Activated CD8-positive, alpha-beta memory T cell treated with anti-CD3 and anti-CD28 coated beads for 24 hours (primary cell): ENCODE data around the gene PABPN1.
"Not testable (repeated sequence)": the region's sequence is repeated elsewhere in the genome, so short reads cannot be mapped to it uniquely, and the experiment has no call there.

Source experiments
- DNase-seq: peaks from one replicate; pipeline ENCODE4 v3.0.0-alpha.2; 2020

The PABPN1 gene

GRCh38 chr14:23301288-23301968 is 19.8 kb upstream of the PABPN1 start:
- DNase-seq: peak; percentile 98

GRCh38 chr14:23301969-23302289 is 19.3 kb upstream of the PABPN1 start:
- DNase-seq: no peak

GRCh38 chr14:23302290-23303225 is 18.7 kb upstream of the PABPN1 start, which contains the start of gene PPP1R3E:
PPP1R3E (minus strand) TSS chr14:23302859; CDS start chr14:23302576, 283 bp downstream.
- peak; percentile 92 for DNase-seq

GRCh38 chr14:23306412-23307145 is 14.7 kb upstream of the PABPN1 start, which contains the start of gene BCL2L2:
BCL2L2 (plus strand) TSS chr14:23306833; CDS start chr14:23307768, 935 bp downstream.
- DNase-seq: no peak

DNA sequence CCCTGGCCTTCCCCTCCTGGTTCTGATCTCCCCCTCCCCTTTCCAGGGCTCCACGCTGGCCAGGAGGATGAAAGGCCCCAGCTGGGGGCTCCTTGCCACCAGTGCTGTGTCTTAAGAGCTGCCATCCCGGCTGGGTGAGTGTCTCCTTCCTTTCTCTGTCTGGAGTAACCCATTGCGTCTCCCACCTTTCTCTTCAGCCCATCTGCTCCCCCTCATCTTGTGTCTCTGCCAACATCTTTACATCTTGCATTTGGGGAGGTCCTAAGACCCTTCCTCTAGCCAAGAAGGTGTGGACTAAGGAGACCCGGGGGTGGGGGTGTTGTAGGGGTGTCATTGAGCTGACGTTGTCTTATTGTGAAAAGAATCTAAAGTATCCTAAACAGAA is 14.1 kb upstream of the PABPN1 start:
- DNase-seq: no peak

DNA sequence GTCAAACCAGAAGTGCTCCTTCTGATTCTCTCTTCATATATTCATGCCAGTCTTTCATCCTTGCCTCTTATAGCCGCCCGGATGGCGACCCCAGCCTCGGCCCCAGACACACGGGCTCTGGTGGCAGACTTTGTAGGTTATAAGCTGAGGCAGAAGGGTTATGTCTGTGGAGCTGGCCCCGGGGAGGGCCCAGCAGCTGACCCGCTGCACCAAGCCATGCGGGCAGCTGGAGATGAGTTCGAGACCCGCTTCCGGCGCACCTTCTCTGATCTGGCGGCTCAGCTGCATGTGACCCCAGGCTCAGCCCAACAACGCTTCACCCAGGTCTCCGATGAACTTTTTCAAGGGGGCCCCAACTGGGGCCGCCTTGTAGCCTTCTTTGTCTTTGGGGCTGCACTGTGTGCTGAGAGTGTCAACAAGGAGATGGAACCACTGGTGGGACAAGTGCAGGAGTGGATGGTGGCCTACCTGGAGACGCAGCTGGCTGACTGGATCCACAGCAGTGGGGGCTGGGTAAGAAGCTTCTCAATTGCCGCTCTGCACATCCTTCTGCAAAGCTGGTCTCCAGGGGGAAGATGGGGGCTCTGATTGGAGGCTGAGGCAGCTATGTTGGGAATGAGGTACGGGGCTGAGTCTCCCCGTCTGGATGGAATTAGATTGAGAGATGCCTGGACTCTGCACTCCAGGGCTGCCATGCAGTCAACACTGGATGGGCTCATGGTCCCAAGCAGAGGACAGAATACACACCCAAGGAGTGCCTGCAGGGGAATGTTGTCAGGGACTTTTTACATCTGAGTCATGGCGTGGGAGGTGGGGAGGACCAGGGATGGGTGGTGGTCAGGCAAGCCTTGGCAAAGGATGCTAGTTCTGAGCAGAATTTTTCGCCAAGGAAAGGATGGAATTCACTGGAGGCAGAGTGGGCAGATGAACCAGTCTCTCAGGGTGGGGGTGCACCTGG is 13.3 kb upstream of the PABPN1 start:
- DNase-seq: no peak

DNA sequence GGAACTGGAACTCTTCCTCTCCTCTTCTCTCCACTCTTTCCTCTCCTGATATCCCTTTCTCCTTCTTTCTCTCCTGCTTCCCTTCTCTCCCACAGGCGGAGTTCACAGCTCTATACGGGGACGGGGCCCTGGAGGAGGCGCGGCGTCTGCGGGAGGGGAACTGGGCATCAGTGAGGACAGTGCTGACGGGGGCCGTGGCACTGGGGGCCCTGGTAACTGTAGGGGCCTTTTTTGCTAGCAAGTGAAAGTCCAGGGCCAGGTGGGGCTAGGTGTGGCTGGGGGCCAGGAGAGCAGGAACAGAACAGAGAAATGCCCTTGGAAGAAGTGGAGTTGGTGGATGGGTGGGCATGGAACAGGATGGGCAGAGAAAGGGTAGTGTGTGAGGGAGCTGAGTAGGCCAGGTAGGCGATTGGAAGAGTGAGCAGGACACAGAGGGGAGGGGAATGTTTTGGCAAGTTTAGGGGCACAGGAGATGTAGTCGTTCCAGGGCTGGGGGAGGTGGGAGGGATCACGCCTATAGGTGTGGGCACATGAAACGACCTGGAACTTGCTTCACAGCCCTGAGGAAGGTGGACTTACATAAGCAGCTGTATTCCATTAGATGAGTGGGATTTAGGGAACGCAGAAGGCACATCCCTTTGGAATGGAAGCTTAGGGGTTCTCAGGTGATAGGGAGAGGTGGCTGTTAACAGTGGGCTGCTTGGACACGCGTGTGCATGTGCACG is 12.4 kb upstream of the PABPN1 start:
- DNase-seq: no peak

GRCh38 chr14:23310546-23310945 is 10.7 kb upstream of the PABPN1 start:
- DNase-seq: no peak

DNA sequence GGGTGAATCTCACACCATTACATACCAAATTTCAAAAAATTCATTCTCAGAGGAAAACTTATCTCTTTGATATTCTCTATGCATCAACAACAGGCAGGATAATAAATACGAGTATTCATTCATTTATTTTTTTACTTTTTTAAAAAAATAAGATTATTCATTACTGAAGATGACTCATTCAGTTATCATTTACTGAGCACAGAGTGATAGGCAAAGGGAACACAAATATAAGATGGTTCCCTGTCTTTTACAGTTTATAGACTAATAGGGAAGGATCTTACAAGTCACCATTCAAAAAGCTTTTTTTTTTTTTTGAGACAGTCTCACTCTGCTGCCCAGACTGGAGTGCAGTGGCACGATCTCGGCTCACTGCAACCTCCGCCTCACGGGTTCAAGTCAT is 5.0 kb upstream of the PABPN1 start:
- DNase-seq: no peak

GRCh38 chr14:23319746-23320583 is 1.3 kb upstream of the PABPN1 start:
- peak; percentile 64 for DNase-seq

DNA sequence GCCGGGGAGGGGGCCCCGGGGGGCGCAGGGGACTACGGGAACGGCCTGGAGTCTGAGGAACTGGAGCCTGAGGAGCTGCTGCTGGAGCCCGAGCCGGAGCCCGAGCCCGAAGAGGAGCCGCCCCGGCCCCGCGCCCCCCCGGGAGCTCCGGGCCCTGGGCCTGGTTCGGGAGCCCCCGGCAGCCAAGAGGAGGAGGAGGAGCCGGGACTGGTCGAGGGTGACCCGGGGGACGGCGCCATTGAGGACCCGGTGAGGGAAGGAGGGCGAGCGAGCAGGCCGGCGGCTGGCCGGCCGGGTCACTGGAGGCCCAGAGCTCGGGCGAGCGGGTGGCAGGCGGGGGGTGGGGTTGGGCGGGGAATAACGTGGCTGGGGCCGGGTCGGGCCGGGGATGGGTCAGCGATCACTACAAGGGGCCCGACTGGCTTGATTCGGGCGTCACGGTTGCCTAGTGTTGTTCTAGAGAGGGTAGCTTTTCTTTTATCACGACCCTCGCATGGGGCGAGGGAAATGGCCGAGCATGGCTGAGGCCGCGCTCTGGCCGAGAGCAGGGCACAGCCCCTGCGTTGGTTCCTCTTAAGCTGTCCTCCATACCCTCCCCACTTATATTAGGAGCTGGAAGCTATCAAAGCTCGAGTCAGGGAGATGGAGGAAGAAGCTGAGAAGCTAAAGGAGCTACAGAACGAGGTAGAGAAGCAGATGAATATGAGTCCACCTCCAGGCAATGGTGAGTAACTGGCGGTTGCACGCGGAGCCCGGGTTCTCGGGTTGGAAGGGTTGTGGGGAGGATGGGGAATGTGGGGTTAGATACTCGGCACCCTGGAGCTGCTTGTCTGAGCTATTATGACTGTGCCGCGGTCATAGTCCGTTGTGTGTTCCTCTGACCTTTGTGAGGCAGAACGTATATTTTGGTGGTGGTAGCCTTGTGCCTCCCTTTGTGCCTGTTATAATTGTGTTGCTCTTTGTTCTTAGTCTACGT is 603 bp downstream of the PABPN1 start:
- DNase-seq: peak; percentile 80

DNA sequence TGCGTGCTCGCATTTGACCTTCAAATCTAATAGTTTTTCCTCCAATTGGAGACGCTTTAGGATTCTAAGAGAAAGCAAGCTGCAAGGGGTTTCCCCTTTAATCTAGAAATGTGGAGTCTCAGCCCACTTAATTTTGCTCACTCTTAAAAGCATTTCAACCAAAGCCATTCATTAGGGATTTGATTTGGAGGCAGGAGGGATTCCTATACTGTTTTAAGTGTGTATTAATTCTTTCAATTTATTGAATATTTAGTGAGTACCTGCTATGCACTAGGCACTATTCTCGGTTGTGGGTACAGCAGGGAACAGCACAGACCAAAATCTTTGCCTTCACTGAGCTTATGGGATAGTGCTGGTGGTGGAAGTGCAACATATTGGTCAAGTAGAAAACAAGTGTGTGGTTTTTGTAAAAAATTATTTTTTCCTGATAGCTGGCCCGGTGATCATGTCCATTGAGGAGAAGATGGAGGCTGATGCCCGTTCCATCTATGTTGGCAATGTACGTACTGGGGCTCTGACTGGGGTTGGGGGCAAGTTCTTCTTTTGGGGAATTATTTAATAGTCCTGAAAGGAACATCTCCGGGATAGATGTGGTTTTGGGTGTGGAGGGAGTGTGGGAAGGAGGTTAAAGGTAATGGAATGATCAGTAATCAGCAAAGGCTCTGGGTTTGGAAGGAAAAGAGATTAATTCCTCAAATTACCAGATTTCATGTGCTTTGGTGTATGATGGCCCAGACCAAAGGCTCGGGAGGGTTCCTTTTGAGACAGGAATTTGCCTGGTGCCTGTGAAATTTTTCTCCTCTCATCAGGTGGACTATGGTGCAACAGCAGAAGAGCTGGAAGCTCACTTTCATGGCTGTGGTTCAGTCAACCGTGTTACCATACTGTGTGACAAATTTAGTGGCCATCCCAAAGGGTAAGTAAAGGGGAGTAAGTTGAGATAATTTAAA is 1.6 kb downstream of the PABPN1 start:
- DNase-seq: no peak

DNA sequence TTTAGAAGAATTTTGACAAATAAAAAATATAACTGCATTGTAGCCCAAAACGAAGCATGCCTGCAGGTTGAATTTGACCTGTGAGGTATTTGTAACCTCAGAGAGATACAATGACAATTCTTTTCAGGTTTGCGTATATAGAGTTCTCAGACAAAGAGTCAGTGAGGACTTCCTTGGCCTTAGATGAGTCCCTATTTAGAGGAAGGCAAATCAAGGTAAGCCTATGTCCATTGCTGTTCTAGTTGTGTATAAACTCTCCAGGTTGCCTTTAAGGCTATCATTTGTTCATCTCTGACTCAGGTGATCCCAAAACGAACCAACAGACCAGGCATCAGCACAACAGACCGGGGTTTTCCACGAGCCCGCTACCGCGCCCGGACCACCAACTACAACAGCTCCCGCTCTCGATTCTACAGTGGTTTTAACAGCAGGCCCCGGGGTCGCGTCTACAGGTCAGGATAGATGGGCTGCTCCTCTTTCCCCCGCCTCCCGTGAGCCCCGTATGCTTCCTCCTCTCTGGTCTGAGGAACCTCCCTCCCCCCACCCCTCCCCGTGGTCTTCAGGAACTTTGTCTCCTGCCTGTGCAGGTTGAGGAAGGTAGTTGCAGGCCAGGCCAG is 2.7 kb downstream of the PABPN1 start:
- no peak for DNase-seq

DNA sequence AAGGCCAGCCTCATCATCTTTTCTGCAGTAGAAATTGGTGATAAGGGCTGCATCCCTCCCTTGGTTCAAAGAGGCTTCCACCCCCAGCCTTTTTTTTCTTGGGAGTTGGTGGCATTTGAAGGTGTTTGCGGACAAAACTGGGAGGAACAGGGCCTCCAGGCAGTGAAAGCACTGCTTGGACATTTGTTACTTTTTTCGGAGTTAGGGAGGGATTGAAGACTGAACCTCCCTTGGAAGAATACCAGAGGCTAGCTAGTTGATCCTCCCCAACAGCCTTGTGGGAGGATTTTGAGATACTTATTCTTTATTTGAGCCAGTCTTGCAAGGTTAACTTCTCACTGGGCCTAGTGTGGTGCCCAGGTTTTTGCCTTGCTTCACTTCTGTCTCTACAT is 3.2 kb downstream of the PABPN1 start:
- DNase-seq: no peak

GRCh38 chr14:23324993-23325392 is 3.7 kb downstream of the PABPN1 start:
- no peak for DNase-seq

- not testable (repeated sequence) for DNase-seq
Measured at GRCh38 chr14:23325746-23326145, 4.5 kb downstream of the PABPN1 start.

- DNase-seq: peak; percentile 57
Measured at GRCh38 chr14:23326491-23327332, 5.5 kb downstream of the PABPN1 start.
